ENCODE measurements around the gene PRR13. TPM values are rescaled to one million over a fixed set of nuclear protein-coding genes. Genes with fewer than 3 reads are reported as not detected.

The PRR13 gene
- total RNA-seq, 1 donor from 2014 or later, result 12.6 TPM

DNA sequence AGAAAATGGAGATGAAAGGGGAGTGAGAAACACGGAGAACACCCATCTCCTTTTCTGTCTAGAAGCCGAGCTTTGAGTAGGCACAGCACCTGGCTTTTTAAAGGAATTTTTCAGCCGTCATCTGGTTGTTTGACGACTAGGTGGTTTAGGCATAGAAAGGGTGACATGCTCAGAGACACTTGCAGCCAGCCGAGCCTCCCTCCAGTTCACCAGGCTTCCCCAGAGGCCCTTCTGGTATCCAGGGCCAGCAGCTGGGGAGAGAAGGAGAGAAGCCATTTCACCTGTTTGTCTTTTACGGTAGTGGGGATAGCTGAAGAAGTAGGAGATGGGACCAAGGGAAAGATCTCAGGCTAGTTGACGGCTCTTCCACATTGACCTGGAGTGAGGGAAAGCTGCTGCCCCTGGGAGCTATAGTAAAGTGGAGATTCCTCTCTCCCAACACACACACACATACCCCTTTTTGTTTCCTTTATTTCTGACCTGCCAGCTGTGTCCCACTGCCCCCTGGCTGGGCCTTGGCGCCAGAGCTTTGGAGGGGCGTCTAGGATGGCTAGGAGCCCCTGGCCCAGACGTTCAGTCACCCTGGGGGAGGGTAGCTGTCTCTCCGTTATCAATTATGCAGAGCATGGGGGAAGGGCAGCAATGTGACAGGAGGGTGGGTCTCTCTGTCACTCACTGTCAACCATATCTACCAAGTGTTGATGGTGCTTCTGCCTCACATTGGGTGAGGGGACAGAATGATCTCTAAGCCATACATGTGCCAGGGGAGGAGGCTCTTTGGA, 52.3 kb downstream of the PRR13 start:
- no peak for DNase-seq

Other genes starting within 250 kb of the PRR13 start
- gene ITGB7, start 234.5 kb upstream of the PRR13 start, total RNA-seq, result 0.19 and 0.34 TPM in 2 replicates
- gene RARG, start 209.5 kb upstream of the PRR13 start, total RNA-seq, result 11.7 and 17.7 TPM in 2 replicates
- 4.8 and 16.5 TPM in 2 replicates for gene ESPL1, start 173.4 kb upstream of the PRR13 start, total RNA-seq
- gene PFDN5, start 146.2 kb upstream of the PRR13 start, total RNA-seq, result 185 and 491 TPM in 2 replicates
- gene MYG1, start 142.0 kb upstream of the PRR13 start, total RNA-seq, result 35.2 and 43.1 TPM in 2 replicates
- 38.6 and 44.3 TPM in 2 replicates for gene AAAS, start 120.1 kb upstream of the PRR13 start, total RNA-seq
- gene SP7, start 105.4 kb upstream of the PRR13 start, total RNA-seq, result not detected in 2 replicates
- gene SP1, start 61.6 kb upstream of the PRR13 start, total RNA-seq, result 32.7 and 47.1 TPM in 2 replicates
- gene AMHR2, start 17.9 kb upstream of the PRR13 start, total RNA-seq, result not detected in 2 replicates
- 417 and 525 TPM in 2 replicates for gene PCBP2, start 10.4 kb downstream of the PRR13 start, total RNA-seq
- 13.6 and 19.1 TPM in 2 replicates for gene MAP3K12, start 57.7 kb downstream of the PRR13 start, total RNA-seq
- gene TARBP2, start 59.5 kb downstream of the PRR13 start, total RNA-seq, result 38.8 and 48.3 TPM in 2 replicates
- gene NPFF, start 65.8 kb downstream of the PRR13 start, total RNA-seq, result not detected in 2 replicates
- gene ATF7, start 184.6 kb downstream of the PRR13 start, total RNA-seq, result 12.9 and 14.9 TPM in 2 replicates
- 130 and 195 TPM in 2 replicates for gene ATP5MC2, start 234.3 kb downstream of the PRR13 start, total RNA-seq

All from dermis blood vessel endothelial cell (primary cell).